Activated CD4-positive, alpha-beta T cell treated with anti-CD3 and anti-CD28 coated beads, Interleukin-2, Interleukin-4, amounts not matched to agents 100 ng/mL and 50 ng/mL, durations not matched to agents 16 hours and 8 hours (primary cell): ENCODE measurements around the gene PAX3.

Source experiments
- DNase-seq: peaks from one replicate; pipeline ENCODE4 v3.0.0-alpha.2; 2020; ENCODE audit warnings: low spot score

PAX3 gene

DNA sequence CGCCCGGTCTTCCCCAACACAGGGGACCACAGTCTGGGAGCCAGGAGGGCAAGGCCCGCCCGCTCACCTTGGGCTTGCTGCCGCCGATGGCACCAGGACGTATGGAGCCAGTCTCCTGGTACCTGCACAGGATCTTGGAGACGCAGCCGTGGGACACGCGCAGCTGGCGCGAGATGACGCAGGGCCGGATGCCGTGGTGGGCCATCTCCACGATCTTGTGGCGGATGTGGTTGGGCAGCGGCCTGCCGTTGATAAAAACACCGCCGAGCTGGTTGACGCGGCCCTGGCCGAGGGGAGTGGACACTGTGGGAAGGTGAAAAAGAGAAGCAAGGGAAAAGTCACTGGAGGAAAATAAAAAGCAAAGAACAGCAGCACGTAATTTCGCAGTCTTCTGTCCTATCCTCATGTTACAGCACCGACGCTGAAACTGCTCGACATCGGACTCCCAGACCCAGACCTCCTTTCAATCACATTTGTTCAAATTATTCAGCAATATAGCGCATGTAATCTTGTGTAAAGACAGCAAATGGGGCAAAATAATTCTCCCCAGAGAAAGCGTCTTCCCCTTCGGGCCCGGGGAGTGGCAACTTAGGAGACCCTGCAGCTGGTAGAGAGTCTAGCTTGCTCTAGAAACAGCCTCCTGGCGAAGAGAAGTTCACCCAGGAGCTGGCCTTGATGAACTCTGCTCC lies 1.7 kb downstream of the PAX3 start:
- no peak for DNase-seq

DNA sequence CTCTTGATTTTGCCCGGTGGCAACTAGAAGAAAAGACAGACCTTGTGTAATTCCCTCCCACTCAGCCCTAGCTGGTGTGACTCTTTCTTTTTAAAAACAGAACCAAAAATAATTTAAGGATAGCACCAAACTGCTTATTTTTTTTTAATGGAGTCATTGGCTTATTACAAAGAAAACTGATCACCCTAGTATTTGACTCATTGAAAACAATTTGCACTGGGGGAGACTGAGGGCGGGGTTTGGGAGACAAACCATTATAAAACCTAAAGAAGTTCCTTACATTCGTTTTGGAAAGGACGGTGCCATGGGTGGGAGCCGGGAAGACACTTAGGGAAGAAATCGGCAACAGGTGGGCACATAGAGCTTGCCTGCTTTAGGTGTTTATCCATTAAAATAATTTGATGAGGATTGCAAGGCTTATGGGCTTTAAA lies 2.5 kb downstream of the PAX3 start:
- no peak for DNase-seq

DNA sequence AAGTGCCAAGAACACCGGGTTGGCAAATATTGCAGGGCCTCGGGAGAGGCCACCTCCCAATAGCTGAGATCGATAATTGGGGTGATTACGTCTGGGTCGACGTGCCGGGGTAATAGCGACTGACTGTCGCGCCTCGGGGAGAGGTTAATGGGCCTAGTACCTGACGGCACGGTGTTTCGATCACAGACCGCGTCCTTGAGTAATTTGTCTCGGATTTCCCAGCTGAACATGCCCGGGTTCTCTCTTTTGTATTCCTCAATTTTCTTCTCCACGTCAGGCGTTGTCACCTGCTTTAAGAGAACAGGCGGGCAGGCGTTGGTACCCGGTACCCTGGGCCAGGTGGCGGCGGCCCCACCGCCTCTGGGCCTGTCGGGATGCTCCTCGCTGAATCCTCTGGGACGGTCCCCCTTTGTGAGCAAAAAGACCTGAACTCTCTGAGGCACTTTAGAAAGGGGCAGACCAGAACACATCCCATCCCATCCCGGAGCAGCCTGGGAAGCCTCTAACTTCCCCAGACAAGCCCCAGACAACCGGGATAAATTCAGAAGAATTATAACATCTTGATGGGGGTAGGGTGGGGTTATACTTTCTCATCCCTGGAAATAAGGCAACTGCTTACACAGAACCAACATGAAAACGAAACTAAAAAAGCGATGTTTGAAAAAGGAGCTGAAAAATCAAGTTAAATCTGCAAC lies 3.3 kb downstream of the PAX3 start:
- no peak for DNase-seq

DNA sequence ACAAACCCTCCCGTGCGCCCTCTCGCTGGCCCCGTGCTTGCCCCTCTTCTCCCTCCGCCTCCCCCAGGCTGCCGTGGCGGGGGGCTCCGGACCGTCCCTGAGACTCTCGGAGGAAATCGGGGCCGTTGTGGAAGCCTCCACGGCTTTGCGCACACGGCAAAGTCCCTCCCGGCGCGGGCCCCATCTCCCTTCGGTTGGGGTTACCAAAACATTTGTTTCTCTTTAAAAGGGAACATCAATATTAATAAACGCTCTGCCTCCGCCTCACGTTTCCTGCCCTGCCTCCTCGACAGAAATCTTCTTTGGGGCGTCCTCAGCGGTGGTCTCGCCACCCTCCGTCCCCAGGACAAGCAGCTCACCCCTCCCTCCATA lies 3.8 kb downstream of the PAX3 start:
- DNase-seq = no peak

DNA sequence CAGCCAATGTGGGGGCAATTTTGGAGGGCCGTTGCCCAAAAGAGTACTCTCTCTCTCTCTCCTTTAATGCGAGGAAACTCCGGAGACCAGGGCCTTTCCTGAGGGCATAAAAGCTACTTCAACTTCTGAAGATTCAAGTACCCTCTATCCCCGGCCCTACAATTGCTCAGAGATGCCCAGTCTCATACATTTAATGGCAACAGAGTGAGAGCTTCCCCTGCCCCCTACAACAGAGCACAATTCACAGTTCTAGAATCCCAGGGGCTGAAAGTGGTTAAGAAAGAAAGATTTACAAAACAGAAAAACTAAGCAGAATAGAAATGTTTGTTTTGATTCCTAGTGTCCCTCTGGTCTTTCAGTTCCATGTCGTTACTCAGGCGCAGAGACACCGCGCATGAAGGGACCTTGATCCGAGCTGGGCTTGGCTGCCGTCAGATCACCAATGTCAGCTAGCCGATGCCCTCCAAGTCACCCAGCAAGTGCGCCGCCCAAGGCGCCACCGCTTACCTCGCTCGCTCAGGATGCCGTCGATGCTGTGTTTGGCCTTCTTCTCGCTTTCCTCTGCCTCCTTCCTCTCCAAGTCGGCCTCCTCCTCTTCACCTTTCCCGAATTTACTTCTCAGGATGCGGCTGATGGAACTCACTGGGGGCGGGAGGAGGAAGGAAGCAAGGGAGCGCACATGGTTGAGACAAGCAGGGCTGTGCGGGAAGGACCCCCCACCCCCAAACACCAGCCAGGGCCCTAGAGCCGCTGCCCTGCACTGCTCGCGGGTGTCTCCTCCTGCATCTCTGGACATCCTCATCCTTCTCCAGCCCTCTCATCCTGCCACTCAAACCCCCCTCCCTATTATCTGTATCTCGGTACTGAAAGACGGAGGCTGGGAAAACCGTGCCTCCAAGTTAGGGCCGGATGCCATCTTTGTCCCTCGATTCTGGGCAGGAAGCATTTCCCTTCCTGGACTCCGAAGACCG lies 4.9 kb downstream of the PAX3 start:
- DNase-seq = no peak

DNA sequence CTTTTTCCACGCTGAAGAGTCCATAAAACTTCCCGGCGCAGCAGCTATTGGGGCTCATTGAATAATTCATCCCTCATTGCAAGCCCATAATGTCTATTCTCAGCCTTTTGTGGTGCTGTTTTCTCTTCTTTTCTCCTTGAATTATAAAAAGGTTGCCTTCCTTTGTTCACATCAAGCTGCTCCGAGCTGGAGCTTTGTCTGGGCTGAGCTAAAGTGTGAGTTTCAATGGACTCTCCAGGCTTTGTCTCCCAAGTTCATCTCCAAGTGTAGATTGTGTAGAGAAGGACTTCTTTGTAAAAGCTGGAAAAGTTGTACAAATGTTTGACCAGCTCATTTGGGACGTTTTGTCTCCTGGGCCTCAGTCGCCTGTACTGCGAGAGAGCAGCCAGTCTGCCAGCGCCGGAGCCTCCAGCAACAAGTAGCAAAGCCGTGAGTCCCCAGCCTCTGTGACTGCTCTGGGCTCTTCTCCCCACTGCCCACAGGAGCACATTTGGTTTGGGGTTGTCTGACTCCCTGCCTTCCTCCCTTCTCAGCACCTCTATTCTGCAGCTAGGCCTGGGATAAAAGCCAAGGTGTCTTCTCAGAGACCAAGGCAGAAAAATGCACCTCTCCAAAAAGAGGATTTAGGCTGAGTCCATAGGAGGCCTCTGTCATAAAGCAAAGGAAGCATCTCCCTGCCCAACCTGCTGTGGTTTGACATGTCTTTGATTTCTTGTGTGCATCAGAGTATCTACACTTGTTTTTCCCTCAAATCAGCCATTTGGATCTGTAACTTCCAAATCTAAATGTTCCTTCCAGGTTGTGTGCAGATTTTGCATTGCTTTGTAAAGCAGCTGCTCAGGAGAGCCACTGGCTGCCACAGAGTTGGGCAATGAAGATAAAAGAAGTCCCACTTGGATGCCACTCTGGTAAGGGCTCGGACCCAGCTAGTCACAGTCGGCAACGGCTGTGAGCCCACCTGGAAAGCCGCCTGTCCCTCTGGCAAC lies 6.4 kb downstream of the PAX3 start:
- DNase-seq = no peak

DNA sequence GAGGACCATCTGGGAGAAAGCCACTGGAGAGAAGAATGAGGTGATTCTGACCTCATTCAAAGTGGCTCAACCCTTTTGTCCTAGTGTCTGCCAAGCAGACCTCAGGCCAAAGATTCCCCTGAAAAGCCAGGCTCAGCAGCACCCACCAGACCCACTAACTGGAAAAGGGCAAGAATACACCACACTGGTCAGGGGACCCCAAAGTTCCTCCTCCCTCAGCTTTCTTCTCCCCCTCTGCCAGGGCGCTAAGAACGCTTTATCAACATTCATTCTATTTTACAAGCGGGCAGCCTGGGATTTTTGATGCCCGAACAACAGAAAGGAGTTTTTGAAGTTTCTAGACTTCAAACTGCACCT lies 7.3 kb downstream of the PAX3 start:
- no peak for DNase-seq

DNA sequence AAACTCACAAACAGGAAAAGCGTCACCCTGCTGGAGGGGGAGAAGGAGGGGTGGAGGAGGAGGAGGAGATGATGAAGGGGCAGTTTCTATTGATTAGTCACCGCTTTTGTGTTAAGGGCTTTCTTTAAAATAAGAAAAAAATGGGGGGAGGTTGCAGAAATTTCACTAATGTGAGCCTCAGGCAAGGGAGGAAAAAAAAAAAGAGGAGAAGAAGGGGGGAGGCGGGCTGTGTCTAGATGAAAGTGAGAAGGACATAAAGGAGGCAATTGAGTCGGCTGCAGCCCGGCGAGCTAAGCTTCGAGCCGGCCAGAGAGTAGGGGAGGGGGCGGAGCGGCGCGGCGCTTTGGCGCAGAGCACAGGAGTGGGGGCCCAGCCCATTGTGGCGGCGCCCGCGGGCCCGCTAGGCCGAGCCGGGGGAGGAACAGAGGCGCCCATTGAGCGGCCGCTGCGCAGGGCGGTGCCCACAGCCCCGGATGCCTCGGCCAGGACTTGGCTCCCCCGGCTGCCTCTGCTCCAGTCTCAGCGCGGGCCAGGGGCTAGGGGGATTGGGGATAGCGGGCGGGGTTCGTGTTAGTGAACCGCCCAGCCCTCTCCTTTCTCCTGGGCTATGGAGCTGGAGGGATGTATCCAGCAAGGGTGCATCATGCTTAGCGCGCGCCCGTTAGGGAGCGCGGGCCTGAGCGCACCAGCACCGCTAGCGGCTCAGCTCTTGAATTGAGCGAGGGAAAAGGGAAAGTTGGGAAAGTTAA lies 7.9 kb downstream of the PAX3 start:
- DNase-seq = no peak

DNA sequence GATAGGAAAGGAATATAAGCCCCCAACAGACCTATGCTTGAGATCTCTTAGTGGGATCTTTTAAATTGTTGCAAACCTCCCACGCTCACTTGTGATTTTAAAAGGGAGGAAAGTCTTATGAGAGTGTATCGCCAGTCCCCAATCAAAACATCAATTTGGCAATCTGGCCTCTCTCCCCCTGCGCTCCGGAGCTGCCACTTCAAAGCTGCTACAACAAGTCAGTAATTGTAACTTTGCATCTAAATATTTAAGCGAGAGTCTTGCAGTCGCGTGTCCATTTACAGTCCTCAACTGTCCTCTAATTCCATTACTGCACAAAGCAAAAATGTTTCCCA lies 8.4 kb downstream of the PAX3 start:
- DNase-seq = no peak

DNA sequence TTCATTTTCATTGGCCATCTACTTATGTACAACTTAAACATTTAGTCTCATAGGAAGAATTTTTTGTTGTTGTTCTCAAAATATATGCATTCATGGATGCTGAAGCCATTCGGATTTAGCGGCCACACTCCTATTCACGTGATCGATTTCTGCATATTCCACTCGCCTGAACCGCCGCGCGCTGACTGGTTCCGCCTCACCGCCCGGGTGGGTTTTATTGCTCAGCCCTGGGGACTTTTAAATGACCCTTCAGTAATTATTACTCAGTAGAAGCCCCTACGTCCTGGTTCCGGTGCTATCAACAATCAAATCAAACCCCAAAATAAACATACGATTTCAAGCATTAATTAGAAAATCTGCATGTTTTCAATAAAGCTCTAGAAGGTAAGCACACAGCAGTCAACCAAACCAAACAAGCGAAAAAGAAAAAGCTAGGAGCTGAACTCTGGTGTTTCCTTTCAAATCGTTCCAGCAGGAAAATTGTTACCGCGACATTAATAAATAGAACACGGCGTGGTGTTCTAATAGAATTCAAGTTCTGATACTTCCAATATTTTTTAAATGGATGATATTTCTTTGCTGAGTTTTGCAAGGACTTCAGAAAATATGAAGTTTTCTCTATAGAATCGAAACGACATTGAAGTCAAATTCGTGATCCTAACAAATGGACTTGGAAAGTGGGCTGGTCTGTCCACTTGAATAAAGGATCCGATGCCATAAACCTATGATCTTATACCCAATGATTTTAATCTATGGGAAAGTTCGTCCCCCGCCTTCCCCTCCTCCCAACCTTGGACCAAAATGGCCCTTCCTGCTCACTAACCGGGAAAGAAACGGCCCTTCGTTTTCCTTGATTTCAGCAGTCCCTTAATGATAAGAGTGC lies 9.3 kb downstream of the PAX3 start:
- DNase-seq = no peak

DNA sequence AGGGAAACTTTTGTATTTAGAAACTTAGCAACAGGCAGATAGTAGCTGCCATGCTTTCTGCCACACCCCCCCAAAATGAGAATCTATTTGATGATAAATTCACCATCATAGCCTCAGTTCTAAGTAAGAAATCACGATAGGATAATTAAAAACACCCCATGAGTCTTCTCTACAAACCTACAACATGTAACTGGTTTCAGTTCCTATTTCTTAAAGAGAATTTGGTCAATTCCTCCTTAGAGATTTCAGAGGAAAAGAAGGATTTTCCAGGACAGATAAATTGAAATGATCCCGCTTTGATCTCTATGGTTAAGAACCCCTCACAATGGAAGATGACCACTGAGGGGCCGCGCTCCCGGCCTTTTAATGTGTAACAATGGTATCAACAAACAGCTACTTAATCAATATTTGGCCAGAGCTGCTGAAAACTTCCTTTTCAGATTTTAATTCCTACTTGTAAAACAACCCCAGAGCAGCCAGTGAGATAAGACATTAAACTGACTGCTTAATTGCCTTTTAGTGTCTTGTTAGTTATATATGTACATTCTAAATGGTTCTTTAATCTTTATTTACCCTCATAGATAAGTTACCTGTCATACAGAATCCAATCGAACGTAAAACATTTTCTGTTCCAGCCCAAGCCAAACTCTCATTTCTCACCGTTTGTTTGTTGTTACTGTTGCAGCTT lies 10.1 kb downstream of the PAX3 start:
- no peak for DNase-seq

DNA sequence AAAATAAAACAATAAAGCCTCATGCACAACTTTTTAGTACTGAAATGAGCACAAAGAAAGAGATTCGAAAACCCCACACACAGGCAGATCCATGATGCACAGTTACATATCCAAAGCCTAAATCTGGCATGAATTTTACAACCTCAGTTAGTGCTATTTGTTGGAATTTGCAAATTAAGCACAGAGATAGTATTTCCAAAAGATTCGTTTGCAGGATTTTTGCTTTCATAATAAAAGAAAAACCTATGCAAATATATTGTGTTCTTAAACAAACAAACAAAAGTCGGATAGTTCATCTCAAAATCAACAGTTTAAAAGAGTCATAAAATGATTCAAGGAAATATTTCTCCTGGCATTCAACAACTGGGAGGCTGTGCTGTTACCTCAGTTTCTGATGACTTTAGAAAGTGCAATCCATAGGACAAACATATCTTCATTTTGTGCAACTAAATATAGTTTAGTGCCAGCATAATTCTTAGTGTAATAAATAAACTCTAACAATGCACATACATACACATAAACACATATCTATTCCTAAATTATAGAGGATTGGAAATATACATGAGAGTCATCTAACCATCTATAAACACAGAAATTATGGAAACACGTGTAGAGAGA lies 10.8 kb downstream of the PAX3 start:
- DNase-seq = no peak

DNA sequence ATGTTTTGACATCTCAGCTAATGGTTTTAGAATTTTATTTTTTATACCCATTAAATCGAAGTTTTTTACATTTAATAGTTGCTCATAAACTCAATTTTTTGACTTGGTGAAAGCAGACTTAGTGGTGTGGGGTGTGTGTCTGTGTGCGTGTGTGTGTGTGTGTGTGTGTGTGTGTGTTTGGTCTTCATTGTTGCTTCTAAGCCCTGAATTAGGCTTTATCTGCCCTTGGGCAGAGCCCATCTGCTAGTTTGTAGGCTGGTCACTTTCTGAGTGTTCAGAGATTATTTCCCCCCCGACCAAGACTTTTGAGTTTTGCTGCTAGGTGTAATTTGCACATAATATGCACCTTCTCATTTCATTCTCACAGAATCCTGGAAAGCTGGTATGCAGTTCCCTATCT lies 14.3 kb downstream of the PAX3 start:
- DNase-seq = no peak

DNA sequence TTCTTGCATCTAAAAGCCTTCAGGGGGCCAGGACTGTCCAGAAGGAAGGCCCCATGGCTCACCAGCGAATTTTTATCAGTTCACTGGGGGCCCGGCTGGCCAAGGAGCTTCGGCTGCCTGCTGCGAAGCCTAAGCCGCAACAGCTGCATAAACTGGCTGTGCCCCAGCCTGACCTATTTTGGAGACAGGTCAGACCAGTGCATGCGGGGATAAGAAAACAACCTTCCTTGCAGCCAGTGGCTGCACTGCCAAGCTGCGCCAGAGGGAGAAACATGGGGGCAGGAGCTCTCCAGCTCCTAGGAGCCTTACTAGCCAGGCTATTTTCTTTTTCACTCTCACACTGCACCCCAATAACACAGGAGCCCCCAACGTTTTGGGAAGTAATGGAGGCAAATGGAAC lies 15.2 kb downstream of the PAX3 start:
- DNase-seq = no peak

DNA sequence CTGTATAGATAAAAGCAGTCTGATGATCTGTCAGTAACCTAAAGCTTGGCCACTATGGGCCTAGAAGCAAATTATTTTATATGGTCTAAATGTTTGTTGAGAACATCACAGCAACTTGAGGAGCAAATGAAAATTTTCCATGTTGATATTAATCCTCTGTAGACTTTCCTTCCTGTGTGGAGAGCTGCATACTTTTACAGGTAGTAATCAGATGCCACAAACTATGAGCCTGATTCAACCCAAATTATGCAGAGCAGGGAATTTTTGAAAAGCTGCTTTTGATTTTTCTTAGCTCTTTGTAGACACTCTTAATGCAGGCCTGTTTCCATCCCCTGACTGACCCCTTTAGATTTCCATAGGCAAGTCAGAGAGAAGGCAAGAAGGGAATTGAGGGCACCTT lies 17.3 kb downstream of the PAX3 start:
- no peak for DNase-seq

DNA sequence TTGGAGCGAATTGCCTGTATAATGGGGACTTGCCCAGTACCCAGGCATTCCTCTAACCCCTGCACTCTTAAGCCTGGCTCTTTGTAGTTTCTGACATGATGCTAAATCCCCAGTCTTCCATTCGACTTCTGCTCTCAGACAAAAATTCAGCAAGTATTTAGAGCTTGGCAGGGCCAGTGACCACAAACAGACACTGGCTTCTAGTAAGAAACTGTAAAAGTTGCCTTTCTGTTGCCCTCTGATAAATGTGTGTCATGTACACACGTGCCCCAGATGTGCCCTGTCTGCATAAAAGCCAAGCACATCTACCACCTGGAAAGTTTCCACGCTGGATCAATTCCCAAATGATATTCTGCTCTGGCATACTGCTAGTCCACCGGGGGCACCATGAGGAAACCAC lies 18.0 kb downstream of the PAX3 start:
- no peak for DNase-seq

DNA sequence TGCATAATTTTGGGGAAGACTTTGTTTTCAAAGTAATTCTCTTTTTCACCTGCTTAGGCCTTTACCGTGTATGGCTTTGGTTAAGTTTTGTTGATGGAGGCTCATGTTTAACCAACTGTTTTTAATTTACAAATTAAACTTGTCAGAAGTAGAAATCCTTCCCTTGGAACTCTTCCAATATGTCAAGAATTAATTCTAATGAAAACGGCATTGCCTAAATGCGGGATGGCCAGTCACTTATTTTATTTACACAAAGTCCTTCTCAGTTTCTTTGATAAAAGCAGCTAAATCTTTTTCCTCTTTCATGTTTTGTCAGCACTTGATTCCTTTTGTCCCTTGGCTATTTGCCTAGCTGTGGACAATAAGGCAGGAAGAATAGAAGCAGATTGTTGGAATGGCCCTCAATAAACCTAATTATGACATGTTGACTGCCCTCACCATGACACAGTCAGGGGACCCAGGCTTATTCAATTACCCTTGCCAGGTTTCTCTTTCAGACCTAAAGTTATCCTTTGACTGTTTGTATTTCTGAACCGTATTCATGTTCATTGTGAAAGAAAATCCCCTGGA lies 26.3 kb downstream of the PAX3 start:
- no peak for DNase-seq

DNA sequence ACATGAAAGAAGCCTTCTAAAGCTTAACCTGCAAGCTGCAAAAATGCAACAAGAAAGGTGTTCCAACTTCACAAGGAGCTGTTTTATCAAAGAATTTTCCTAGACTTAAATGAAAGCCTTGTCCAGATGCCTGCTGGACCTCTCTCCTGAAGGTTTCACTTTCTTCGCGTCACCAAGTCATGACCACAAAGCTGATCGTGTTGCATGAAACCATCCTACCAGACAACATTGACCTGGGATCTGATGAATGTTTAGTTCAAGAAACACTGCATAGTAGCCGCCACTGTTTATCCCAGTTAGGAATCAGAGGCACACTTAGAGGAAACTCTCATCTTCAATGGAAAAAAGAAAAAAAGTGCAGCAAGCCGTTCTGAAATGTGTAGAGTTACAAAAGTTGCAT lies 26.9 kb downstream of the PAX3 start:
- DNase-seq = no peak

DNA sequence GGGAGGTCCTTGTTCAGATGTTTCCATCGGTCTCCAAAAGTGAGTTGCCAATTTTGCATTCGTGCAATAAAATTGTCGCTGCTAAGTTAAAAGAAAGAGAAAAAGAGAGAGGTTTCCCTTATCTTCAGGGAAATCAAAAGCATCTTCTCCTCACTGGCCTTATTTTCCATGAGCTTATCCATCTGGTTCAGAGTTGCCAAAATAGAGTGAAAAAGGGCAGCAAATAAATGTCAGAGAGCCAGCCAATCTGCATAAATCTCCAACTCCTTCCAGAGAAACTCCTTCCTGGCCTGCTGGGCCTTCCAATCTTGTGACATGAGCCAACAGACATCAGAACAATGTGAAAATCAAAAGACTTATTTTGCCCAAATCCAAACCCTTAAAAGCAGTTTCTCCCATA lies 28.4 kb downstream of the PAX3 start:
- DNase-seq = no peak
